Calu3 (cell line): ENCODE data around the gene DYRK2. TPM values are rescaled to one million over a fixed set of nuclear protein-coding genes. Genes with fewer than 3 reads are reported as not detected.

Experiments
- BruUV-seq: library from RNA; stranded (reverse); fragments of 400-500 nt; replicated peaks from 2 replicates; lab custom pipeline; 2021; lab: Mats Ljungman, UMichigan
- CTCF ChIA-PET: fragments of 300-600 bp; sonication (Branson Sonifier 250); formaldehyde crosslinking; loops from one replicate; lab custom pipeline; 2022; ENCODE audit warnings: antibody characterized with exemption; lab: Charles Lee
- DNase-seq: peaks from one replicate; pipeline ENCODE4 v3.0.0; 2022
- H3K27ac Mint-ChIP-seq: one replicate; pipeline ENCODE4 v1.8.0; 2022; ENCODE audit warnings: mixed read lengths; ENCODE audit not compliant: unreplicated experiment
- H3K27me3 Mint-ChIP-seq: one replicate; pipeline ENCODE4 v1.8.0; 2022; ENCODE audit warnings: mixed read lengths; ENCODE audit not compliant: unreplicated experiment
- H3K36me3 Mint-ChIP-seq: one replicate; pipeline ENCODE4 v1.8.0; 2022; ENCODE audit warnings: mild to moderate bottlenecking, moderate library complexity, mixed read lengths; ENCODE audit not compliant: insufficient read depth, unreplicated experiment
- H3K4me1 Mint-ChIP-seq: one replicate; pipeline ENCODE4 v1.8.0; 2022; ENCODE audit warnings: mild to moderate bottlenecking, low read depth, mixed read lengths; ENCODE audit not compliant: unreplicated experiment
- H3K4me3 Mint-ChIP-seq: one replicate; pipeline ENCODE4 v1.8.0; 2022; ENCODE audit warnings: mild to moderate bottlenecking, low read depth, moderate library complexity, mixed read lengths; ENCODE audit not compliant: unreplicated experiment
- H3K9me3 Mint-ChIP-seq: one replicate; pipeline ENCODE4 v1.8.0; 2022; ENCODE audit warnings: low read depth, mixed read lengths; ENCODE audit not compliant: unreplicated experiment
- intact Hi-C: fragments of 100-400 bp; cut with micrococcal nuclease; formaldehyde crosslinking; loops from one replicate; pipeline ENCODE4 v1.10.0; 2022; ENCODE audit not compliant: unreplicated experiment
- total RNA-seq: library from RNA; stranded (reverse); gene quantifications from 2 replicates; pipeline ENCODE4 v1.2.3, GENCODE V29; 2022
- TF ChIP-seq, protein P1 (sequence below): fragments of 200-600 bp; IDR thresholded peaks from one replicate; pipeline ENCODE4 v1.8.0; 2022; ENCODE audit warnings: antibody characterized with exemption; ENCODE audit not compliant: unreplicated experiment

The DYRK2 gene
- total RNA-seq, 1 experiment from 2014 or later: 62.3 TPM

- no TSS peak for BruUV-seq
- H3K36me3 Mint-ChIP-seq: no peaks in the 10 kb centered on the region
- H3K27ac Mint-ChIP-seq: no peak overlapping the region
- H3K27me3 Mint-ChIP-seq: no peaks in the 10 kb centered on the region
- DNase-seq: no peak
- no peaks in the 10 kb centered on the region for H3K9me3 Mint-ChIP-seq
- CTCF ChIA-PET: no interaction called here
- TF ChIP-seq, protein P1, sequence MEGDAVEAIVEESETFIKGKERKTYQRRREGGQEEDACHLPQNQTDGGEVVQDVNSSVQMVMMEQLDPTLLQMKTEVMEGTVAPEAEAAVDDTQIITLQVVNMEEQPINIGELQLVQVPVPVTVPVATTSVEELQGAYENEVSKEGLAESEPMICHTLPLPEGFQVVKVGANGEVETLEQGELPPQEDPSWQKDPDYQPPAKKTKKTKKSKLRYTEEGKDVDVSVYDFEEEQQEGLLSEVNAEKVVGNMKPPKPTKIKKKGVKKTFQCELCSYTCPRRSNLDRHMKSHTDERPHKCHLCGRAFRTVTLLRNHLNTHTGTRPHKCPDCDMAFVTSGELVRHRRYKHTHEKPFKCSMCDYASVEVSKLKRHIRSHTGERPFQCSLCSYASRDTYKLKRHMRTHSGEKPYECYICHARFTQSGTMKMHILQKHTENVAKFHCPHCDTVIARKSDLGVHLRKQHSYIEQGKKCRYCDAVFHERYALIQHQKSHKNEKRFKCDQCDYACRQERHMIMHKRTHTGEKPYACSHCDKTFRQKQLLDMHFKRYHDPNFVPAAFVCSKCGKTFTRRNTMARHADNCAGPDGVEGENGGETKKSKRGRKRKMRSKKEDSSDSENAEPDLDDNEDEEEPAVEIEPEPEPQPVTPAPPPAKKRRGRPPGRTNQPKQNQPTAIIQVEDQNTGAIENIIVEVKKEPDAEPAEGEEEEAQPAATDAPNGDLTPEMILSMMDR: no peak
- no peak overlapping the region for H3K4me3 Mint-ChIP-seq
- H3K4me1 Mint-ChIP-seq: peaks cover 9% of the 10 kb centered on the region
- intact Hi-C loops: loop anchor here (1.0 kb wide), 1 partner anchor 28 kb away; no protein-coding TSS in a partner anchor
These were observed 14.8 kb upstream of the DYRK2 start for GRCh38 chr12:67633708-67634107.

- peaks cover 9% of the 10 kb centered on the region for H3K4me1 Mint-ChIP-seq
- BruUV-seq: no TSS peak
- H3K4me3 Mint-ChIP-seq: no peak overlapping the region
- no peaks in the 10 kb centered on the region for H3K9me3 Mint-ChIP-seq
- CTCF ChIA-PET: no interaction called here
- no peaks in the 10 kb centered on the region for H3K27me3 Mint-ChIP-seq
- H3K36me3 Mint-ChIP-seq: no peaks in the 10 kb centered on the region
- DNase-seq: no peak
- intact Hi-C loops: loop anchor here (1.0 kb wide), 1 partner anchor 29 kb away; no protein-coding TSS in a partner anchor
- TF ChIP-seq, protein P1: no peak
- H3K27ac Mint-ChIP-seq: no peak overlapping the region
These were observed 14.2 kb upstream of the DYRK2 start for GRCh38 chr12:67634303-67634761.

GRCh38 chr12:67637718-67638117, 10.8 kb upstream of the DYRK2 start:
- H3K4me1 Mint-ChIP-seq: no peaks in the 10 kb centered on the region

GRCh38 chr12:67638694-67639093, 9.9 kb upstream of the DYRK2 start:
- Mint-ChIP-seq H3K27ac (no peak overlapping the region), H3K36me3 (no peaks in the 10 kb centered on the region), H3K27me3 (no peaks in the 10 kb centered on the region), H3K4me3 (no peak overlapping the region), H3K9me3 (no peaks in the 10 kb centered on the region), H3K4me1 (no peaks in the 10 kb centered on the region)
- CTCF ChIA-PET: interaction anchor here (0.6 to 0.7 kb wide), 2 partner anchors 9 to 180 kb away, joined by 3 read pairs; no protein-coding TSS in a partner anchor
- intact Hi-C loops: no loop called here
- TF ChIP-seq, protein P1: no peak
- BruUV-seq: no TSS peak
- no peak for DNase-seq

More at GRCh38 chr12:67637718-67638117, 10.8 kb upstream of the DYRK2 start:
- TF ChIP-seq, protein P1: no peak
- no peak for DNase-seq
- Mint-ChIP-seq H3K36me3 (no peaks in the 10 kb centered on the region), H3K27me3 (no peaks in the 10 kb centered on the region), H3K27ac (no peak overlapping the region), H3K4me3 (no peak overlapping the region), H3K9me3 (no peaks in the 10 kb centered on the region)
- BruUV-seq: no TSS peak
- CTCF ChIA-PET: no interaction called here
- intact Hi-C loops: no loop called here
